D721Med (cell line): Measurements from ENCODE around the gene SYNPR.
"Not testable (repeated sequence)": the region's sequence is repeated elsewhere in the genome, so short reads cannot be mapped to it uniquely, and the experiment has no call there.

ENCODE experiments used
- DNase-seq: peaks from one replicate; pipeline ENCODE4 v3.0.0; 2011; ENCODE audit warnings: low spot score; ENCODE audit not compliant: insufficient read length
- FAIRE-seq: peaks from 2 replicates; lab custom pipeline; 2011; peaks lifted over from hg19 to GRCh38; lab: Jason Lieb, UNC
- CTCF ChIP-seq: IDR thresholded peaks from 2 replicates; pipeline ENCODE4 v1.5.1; 2012; ENCODE audit warnings: mild to moderate bottlenecking, control low read depth; ENCODE audit not compliant: insufficient read depth; ENCODE audit errors: missing control alignments

SYNPR gene

GRCh38 chr3:63639806-63640205 is 361.7 kb downstream of the SYNPR start:
- no peak for TF ChIP-seq CTCF
- DNase-seq (no peak), FAIRE-seq (no peak)

- no peak for TF ChIP-seq CTCF
- FAIRE-seq, result no peak
- DNase-seq, result no peak
Measured at GRCh38 chr3:63642488-63642887, 364.4 kb downstream of the SYNPR start.

GRCh38 chr3:63644212-63644797 is 366.2 kb downstream of the SYNPR start:
- TF ChIP-seq CTCF, result no peak
- DNase-seq (no peak), FAIRE-seq (no peak)

- not testable (repeated sequence) for FAIRE-seq, DNase-seq
Measured at GRCh38 chr3:63644928-63645781, 367.0 kb downstream of the SYNPR start.

GRCh38 chr3:63652066-63652725 is 374.1 kb downstream of the SYNPR start, which contains the start of gene SNTN:
TSS of gene SNTN (plus strand) at chr3:63652675. CDS start at chr3:63652688, 13 bp downstream.
- DNase-seq, result no peak
- no peak for FAIRE-seq
- no peak for TF ChIP-seq CTCF

GRCh38 chr3:63654211-63654610 is 376.1 kb downstream of the SYNPR start:
- FAIRE-seq (no peak), DNase-seq (no peak)
- no peak for TF ChIP-seq CTCF

GRCh38 chr3:63654931-63655330 is 376.8 kb downstream of the SYNPR start:
- TF ChIP-seq CTCF, result no peak
- no peak for DNase-seq
- no peak for FAIRE-seq
